GM23338 (cell line): ENCODE results near the gene AKIP1. TPM values are rescaled to one million over a fixed set of nuclear protein-coding genes. Genes with fewer than 3 reads are reported as not detected.

Experiments used
- ATAC-seq: fragments of 200-7000 bp; cut with Tn5 transposase; 3 replicates; pipeline ENCODE4 v1.9.1; 2020
- DNase-seq: peaks from one replicate; pipeline ENCODE4 v3.0.0-alpha.2; 2015; ENCODE audit warnings: low spot score
- H2AFZ ChIP-seq: fragments of 200-600 bp; sonication (generic); 2 replicates; pipeline ENCODE4 v1.8.0; 2016; ENCODE audit warnings: antibody characterized with exemption, mild to moderate bottlenecking, moderate library complexity
- H3F3A ChIP-seq: fragments of 200-600 bp; sonication (generic); replicated peaks from 2 replicates; pipeline ENCODE4 v1.8.0; 2017; ENCODE audit warnings: antibody characterized with exemption, mixed run types, low read depth
- H3K27ac ChIP-seq: fragments of 200-600 bp; sonication (generic); 2 replicates; pipeline ENCODE4 v1.6.1; 2016; ENCODE audit warnings: low read depth
- H3K27me3 ChIP-seq: fragments of 200-600 bp; sonication (generic); 2 replicates; pipeline ENCODE4 v1.8.0; 2016; ENCODE audit warnings: mild to moderate bottlenecking, mixed run types, moderate library complexity; ENCODE audit not compliant: insufficient read depth
- H3K36me3 ChIP-seq: fragments of 200-600 bp; sonication (generic); 2 replicates; pipeline ENCODE4 v1.8.0; 2016; ENCODE audit warnings: mild to moderate bottlenecking; ENCODE audit not compliant: insufficient read depth
- H3K4me1 ChIP-seq: fragments of 200-600 bp; sonication (generic); 2 replicates; pipeline ENCODE4 v1.8.0; 2016; ENCODE audit warnings: mild to moderate bottlenecking, moderate library complexity; ENCODE audit not compliant: insufficient read depth
- H3K4me2 ChIP-seq: fragments of 200-600 bp; sonication (generic); 2 replicates; pipeline ENCODE4 v1.7.1; 2017; ENCODE audit warnings: mixed run types
- H3K4me3 ChIP-seq: fragments of 200-600 bp; sonication (generic); 2 replicates; pipeline ENCODE4 v1.6.1; 2016; ENCODE audit warnings: mixed run types
- H3K79me2 ChIP-seq: fragments of 200-600 bp; sonication (generic); replicated peaks from 2 replicates; pipeline ENCODE4 v1.8.0; 2017; ENCODE audit warnings: mild to moderate bottlenecking; ENCODE audit not compliant: insufficient read depth
- H3K9me2 ChIP-seq: fragments of 200-600 bp; sonication (generic); 2 replicates; pipeline ENCODE4 v1.8.0; 2017; ENCODE audit not compliant: insufficient read depth
- H4K20me1 ChIP-seq: fragments of 200-600 bp; sonication (generic); replicated peaks from 2 replicates; pipeline ENCODE4 v1.8.0; 2017; ENCODE audit warnings: mild to moderate bottlenecking; ENCODE audit not compliant: insufficient read depth
- H3K27ac Mint-ChIP-seq: 2 replicates; pipeline ENCODE4 v1.8.0; 2020; ENCODE audit warnings: inconsistent platforms, mild to moderate bottlenecking, moderate library complexity, mixed read lengths
- H3K27me3 Mint-ChIP-seq: 3 replicates; pipeline ENCODE4 v1.8.0; 2022; ENCODE audit warnings: low read depth, mild to moderate bottlenecking, moderate library complexity, mixed read lengths, inconsistent platforms; ENCODE audit not compliant: insufficient read depth, poor library complexity
- H3K36me3 Mint-ChIP-seq: 3 replicates; pipeline ENCODE4 v1.8.0; 2021; ENCODE audit warnings: low read depth, mild to moderate bottlenecking, inconsistent platforms, moderate library complexity, mixed read lengths
- H3K4me1 Mint-ChIP-seq: 3 replicates; pipeline ENCODE4 v1.8.0; 2020; ENCODE audit warnings: mild to moderate bottlenecking, inconsistent platforms, mixed read lengths
- H3K4me3 Mint-ChIP-seq: 3 replicates; pipeline ENCODE4 v1.8.0; 2021; ENCODE audit warnings: moderate library complexity, mild to moderate bottlenecking, inconsistent platforms, mixed read lengths
- H3K9me3 Mint-ChIP-seq: 3 replicates; pipeline ENCODE4 v1.8.0; 2020; ENCODE audit warnings: moderate library complexity, mild to moderate bottlenecking, inconsistent platforms, mixed read lengths
- CTCF ChIP-seq, 2 experiments: fragments of 200-600 bp in 1 of 2; sonication (generic) in 1 of 2; conservative IDR thresholded peaks; 2 replicates each; pipeline versions ENCODE4 v1.5.1 to v1.6.1; 2016 to 2017; ENCODE audit warnings: antibody characterized with exemption in 2 of 2, low read depth in 2 of 2, mild to moderate bottlenecking in 2 of 2, moderate library complexity in 1 of 2
- ETS1 ChIP-seq: IDR thresholded peaks from 2 replicates; pipeline ENCODE4 v1.6.1; 2016; ENCODE audit warnings: antibody characterized with exemption
- EZH2 ChIP-seq: fragments of 200-600 bp; sonication (generic); IDR thresholded peaks from one replicate; pipeline ENCODE4 v1.8.0; 2017; ENCODE audit warnings: antibody characterized with exemption, mild to moderate bottlenecking, low read depth; ENCODE audit not compliant: unreplicated experiment
- EZH2phosphoT487 ChIP-seq: fragments of 200-600 bp; sonication (generic); IDR thresholded peaks from one replicate; pipeline ENCODE4 v1.8.1; 2018; ENCODE audit warnings: antibody characterized with exemption; ENCODE audit not compliant: unreplicated experiment
- JUNB ChIP-seq: IDR thresholded peaks from one replicate; pipeline ENCODE4 v1.6.1; 2016; ENCODE audit warnings: antibody characterized with exemption; ENCODE audit not compliant: unreplicated experiment
- POLR2AphosphoS5 ChIP-seq: IDR thresholded peaks from 2 replicates; pipeline ENCODE4 v1.6.1; 2016; ENCODE audit warnings: antibody characterized with exemption, low read depth
- ZNF331 ChIP-seq: fragments of 250-450 bp; sonication (Bioruptor Pico); IDR thresholded peaks from 2 replicates; pipeline ENCODE4 v1.5.0; 2020; ENCODE audit warnings: low read depth, mild to moderate bottlenecking, moderate library complexity
- ZNF462 ChIP-seq: fragments of 250-450 bp; sonication (Bioruptor Pico); IDR thresholded peaks from 2 replicates; pipeline ENCODE4 v1.5.0; 2020; ENCODE audit warnings: mild to moderate bottlenecking, moderate library complexity
- polyA plus RNA-seq: library from polyadenylated mRNA; unstranded; fragments of >200 nt; fragmentation: Nextera tagmentation; extraction: Ambion mirVana; gene quantifications from 2 replicates; pipeline ENCODE4 v1.2.1, GENCODE V29; 2016
- total RNA-seq: library from RNA; depleted of rRNA; stranded (reverse); fragments of >200 nt; shearing (Covaris generic); gene quantifications from 2 replicates; pipeline ENCODE4 v1.2.3, GENCODE V29; 2014

AKIP1 gene
- total and polyA plus RNA-seq, 2 experiments from 2014 or later, result 11.1 to 14.0 TPM

GRCh38 chr11:8905528-8906165, 5.3 kb upstream of the AKIP1 start (continued):
- no peak for TF ChIP-seq CTCF (conservative IDR thresholded peaks at IDR 0.05; ENCODE audit: low read depth in 2 of 2)
- TF ChIP-seq ETS1, result no peak
- TF ChIP-seq EZH2, result no peak

- Mint-ChIP-seq H3K4me3 (no peak overlapping the region), H3K9me3 (no peaks in the 10 kb centered on the region), H3K27ac (no peak overlapping the region), H3K27me3 (peaks cover 14% of the 10 kb centered on the region), H3K4me1 (peaks cover 9% of the 10 kb centered on the region), H3K36me3 (no peaks in the 10 kb centered on the region; the same call in 2 of the 3 replicates)
- Histone ChIP-seq H3K4me1 (peaks cover 8% of the 10 kb centered on the region), H4K20me1 (no peaks in the 10 kb centered on the region), H3K4me2 (no peak overlapping the region), H3K27me3 (peaks cover 25% of the 10 kb centered on the region), H2AFZ (no peak overlapping the region), H3K79me2 (no peaks in the 10 kb centered on the region), H3K4me3 (no peak overlapping the region), H3K36me3 (no peaks in the 10 kb centered on the region), H3K9me2 (no peaks in the 10 kb centered on the region), H3K27ac (no peak overlapping the region), H3F3A (peaks cover 4% of the 10 kb centered on the region; the same call in 1 of the 2 replicates)
- no peak for DNase-seq
- no peak for ATAC-seq
- TF ChIP-seq CTCF (conservative IDR thresholded peaks at IDR 0.05; ENCODE audit: low read depth in 2 of 2) (no peak), JUNB (no peak), POLR2AphosphoS5 (no peak), EZH2phosphoT487 (no peak), ETS1 (no peak), ZNF331 (CRISPR knock-in tag) (no peak), EZH2 (no peak), ZNF462 (CRISPR knock-in tag) (no peak)
These were observed 3.9 kb upstream of the AKIP1 start for GRCh38 chr11:8907116-8907515.
